H1 (cell line): ENCODE data around the gene HMX1. TPM values are rescaled to one million over a fixed set of nuclear protein-coding genes. Genes with fewer than 3 reads are reported as not detected.
A peak's percentile ranks its signal among the peaks of the same experiment; 100 is the strongest.

Source experiments
- CTCF ChIA-PET: fragments of 300-600 bp; sonication (Branson Sonifier 250); formaldehyde crosslinking; loops from one replicate; lab custom pipeline; 2021; ENCODE audit not compliant: partially characterized antibody; lab: Charles Lee
- POLR2A ChIA-PET: fragments of 300-600 bp; sonication (Branson Sonifier 250); formaldehyde crosslinking; loops from one replicate; lab custom pipeline; 2021; ENCODE audit warnings: inconsistent platforms; ENCODE audit not compliant: partially characterized antibody; lab: Charles Lee
- DNase-seq, 2 experiments: peaks; one replicate each; pipeline versions ENCODE4 v3.0.0 to v3.0.0-alpha.2; 2010 to 2022; ENCODE audit warnings: low spot score in 2 of 2, low read depth in 1 of 2, mixed read lengths in 1 of 2
- FAIRE-seq: peaks from 2 replicates; lab custom pipeline; 2011; peaks lifted over from hg19 to GRCh38; lab: Jason Lieb, UNC
- H2AFZ ChIP-seq: 2 replicates; pipeline ENCODE4 v1.8.1; 2012; ENCODE audit warnings: low read length, inconsistent platforms
- H2AK5ac ChIP-seq: 2 replicates; pipeline ENCODE4 v1.6.1; 2013; ENCODE audit warnings: low read depth, low read length
- H2BK120ac ChIP-seq: replicated peaks from 2 replicates; pipeline ENCODE3; 2013; ENCODE audit warnings: low read depth, low read length, inconsistent platforms
- H2BK12ac ChIP-seq: 2 replicates; pipeline ENCODE4 v1.6.1; 2013; ENCODE audit warnings: low read depth, low read length
- H2BK15ac ChIP-seq: 2 replicates; pipeline ENCODE4 v1.6.1; 2013; ENCODE audit warnings: low read length
- H2BK20ac ChIP-seq: 2 replicates; pipeline ENCODE4 v1.6.1; 2013; ENCODE audit warnings: low read length
- H2BK5ac ChIP-seq: 2 replicates; pipeline ENCODE4 v1.6.1; 2013; ENCODE audit warnings: low read depth, low read length
- H3K14ac ChIP-seq: 2 replicates; pipeline ENCODE4 v1.6.1; 2013; ENCODE audit warnings: inconsistent platforms; ENCODE audit not compliant: insufficient read length
- H3K18ac ChIP-seq: 2 replicates; pipeline ENCODE4 v1.6.1; 2013; ENCODE audit warnings: low read length; ENCODE audit errors: extremely low read depth
- H3K23ac ChIP-seq: 2 replicates; pipeline ENCODE4 v1.6.1; 2013; ENCODE audit warnings: inconsistent platforms; ENCODE audit not compliant: insufficient read length
- H3K23me2 ChIP-seq: 2 replicates; pipeline ENCODE4 v1.6.1; 2013; ENCODE audit warnings: low read depth, low read length
- H3K27ac ChIP-seq: 2 replicates; pipeline ENCODE4 v1.6.1; 2011; ENCODE audit warnings: low read depth, low read length, inconsistent platforms
- H3K27me3 ChIP-seq, 4 experiments: replicated peaks in 1 of 4; 1 replicate in 1 of 4; 2 replicates in 3 of 4; pipeline versions ENCODE4 v1.6.1 to v1.8.1; 2011 to 2013; ENCODE audit warnings: low read length in 3 of 4, mild to moderate bottlenecking in 3 of 4, inconsistent platforms in 2 of 4, mixed read lengths in 2 of 4, moderate library complexity in 1 of 4; ENCODE audit not compliant: control insufficient read depth in 3 of 4, insufficient read depth in 3 of 4; ENCODE audit errors: extremely low read depth in 1 of 4
- H3K36me3 ChIP-seq, 4 experiments: 2 replicates each; pipeline versions ENCODE4 v1.6.1 to v1.8.1; 2011 to 2013; ENCODE audit warnings: mild to moderate bottlenecking in 4 of 4, low read length in 3 of 4, moderate library complexity in 2 of 4, control low read depth in 1 of 4, inconsistent platforms in 1 of 4; ENCODE audit not compliant: insufficient read depth in 4 of 4, control insufficient read depth in 2 of 4
- H3K4ac ChIP-seq: replicated peaks from 2 replicates; pipeline ENCODE3; 2013; ENCODE audit warnings: low read length, low read depth, mixed read lengths, inconsistent platforms; ENCODE audit not compliant: insufficient read length
- H3K4me1 ChIP-seq, 4 experiments: replicated peaks in 1 of 4; 1 replicate in 1 of 4; 2 replicates in 3 of 4; pipeline versions ENCODE4 v1.6.1 to v1.8.1; 2011 to 2013; ENCODE audit warnings: low read length in 3 of 4, inconsistent platforms in 2 of 4, mixed read lengths in 1 of 4; ENCODE audit not compliant: insufficient read depth in 4 of 4, control insufficient read depth in 3 of 4
- H3K4me2 ChIP-seq, 2 experiments: 2 replicates each; pipeline versions ENCODE4 v1.6.1 to v1.8.1; 2011 to 2013; ENCODE audit warnings: low read depth in 2 of 2, low read length in 2 of 2, control low read depth in 1 of 2, inconsistent platforms in 1 of 2, mild to moderate bottlenecking in 1 of 2; ENCODE audit not compliant: insufficient read depth in 1 of 2
- H3K4me3 ChIP-seq, 4 experiments: fragments of 200-600, 300-600 bp in 1 of 4; sonication (generic), shearing (Covaris generic), sonication (Bioruptor Twin) in 1 of 4; 2 replicates each; pipeline versions ENCODE4 v1.5.1 to v1.8.1; 2011 to 2016; ENCODE audit warnings: low read length in 4 of 4, low read depth in 3 of 4, control low read depth in 2 of 4, inconsistent platforms in 2 of 4, mild to moderate bottlenecking in 2 of 4, mixed read lengths in 1 of 4, moderate library complexity in 1 of 4; ENCODE audit not compliant: insufficient read depth in 2 of 4; ENCODE audit errors: extremely low read depth in 1 of 4
- H3K56ac ChIP-seq: replicated peaks from 2 replicates; pipeline ENCODE3; 2013; ENCODE audit warnings: low read depth, mild to moderate bottlenecking, mixed read lengths, low read length, inconsistent platforms; ENCODE audit not compliant: insufficient read length
- H3K79me1 ChIP-seq: 2 replicates; pipeline ENCODE4 v1.6.1; 2013; ENCODE audit warnings: low read depth, low read length, control low read depth
- H3K79me2 ChIP-seq, 2 experiments: 2 replicates each; pipeline versions ENCODE4 v1.6.1 to v1.8.1; 2012 to 2013; ENCODE audit warnings: low read length in 2 of 2, mild to moderate bottlenecking in 2 of 2, inconsistent platforms in 1 of 2; ENCODE audit not compliant: insufficient read depth in 2 of 2, control insufficient read depth in 1 of 2
- H3K9ac ChIP-seq, 4 experiments: replicated peaks in 1 of 4; 1 replicate in 1 of 4; 2 replicates in 3 of 4; pipeline versions ENCODE4 v1.6.1 to v1.8.1; 2011 to 2013; ENCODE audit warnings: low read depth in 3 of 4, low read length in 3 of 4, control low read depth in 2 of 4, mild to moderate bottlenecking in 2 of 4, moderate library complexity in 2 of 4, inconsistent platforms in 1 of 4; ENCODE audit errors: extremely low read depth in 1 of 4
- H3K9me3 ChIP-seq, 2 experiments: 2 replicates each; pipeline versions ENCODE4 v1.6.1 to v1.8.1; 2012 to 2013; ENCODE audit warnings: mild to moderate bottlenecking in 2 of 2, moderate library complexity in 2 of 2, control low read depth in 1 of 2, inconsistent platforms in 1 of 2, low read depth in 1 of 2, low read length in 1 of 2, mixed read lengths in 1 of 2; ENCODE audit not compliant: insufficient read depth in 2 of 2
- H4K20me1 ChIP-seq, 2 experiments: replicated peaks in 1 of 2; 2 replicates each; pipeline versions ENCODE3 to v1.8.1; 2011 to 2013; ENCODE audit warnings: inconsistent platforms in 2 of 2, low read length in 2 of 2, mild to moderate bottlenecking in 1 of 2; ENCODE audit not compliant: insufficient read depth in 2 of 2, control insufficient read depth in 1 of 2
- H4K5ac ChIP-seq: 2 replicates; pipeline ENCODE4 v1.6.1; 2013; ENCODE audit warnings: low read length, low read depth, mixed read lengths, inconsistent platforms; ENCODE audit not compliant: insufficient read length
- H4K8ac ChIP-seq: 2 replicates; pipeline ENCODE4 v1.8.0; 2013; ENCODE audit warnings: mild to moderate bottlenecking, moderate library complexity, low read length, inconsistent platforms; ENCODE audit not compliant: insufficient read depth; ENCODE audit errors: extremely low read depth
- H4K91ac ChIP-seq: replicated peaks from 2 replicates; pipeline ENCODE3; 2013; ENCODE audit warnings: low read length, mixed read lengths, inconsistent platforms; ENCODE audit not compliant: insufficient read length
- CBX8 ChIP-seq: fragments of 300-800, 300-1000 bp; sonication (generic); IDR thresholded peaks from 2 replicates; pipeline ENCODE4 v1.7.1; 2016; ENCODE audit warnings: low read depth, low read length, borderline replicate concordance
- EZH2 ChIP-seq: fragments of 200-600 bp; sonication (generic); IDR thresholded peaks from 2 replicates; pipeline ENCODE4 v1.7.1; 2012; ENCODE audit warnings: low read depth, mild to moderate bottlenecking, moderate library complexity, low read length, inconsistent platforms; ENCODE audit not compliant: severe bottlenecking
- JUN ChIP-seq: IDR thresholded peaks from 2 replicates; pipeline ENCODE4 v1.6.1; 2011; ENCODE audit warnings: low read depth, mild to moderate bottlenecking, improper control_type of control experiment, low read length
- PHF8 ChIP-seq: fragments of 200-600 bp; sonication (generic); conservative IDR thresholded peaks from 2 replicates; pipeline ENCODE4 v1.7.1; 2012; ENCODE audit warnings: low read depth, mild to moderate bottlenecking, inconsistent platforms, low read length, moderate library complexity
- RNF2 ChIP-seq: fragments of 200-900, 300-1000 bp; sonication (generic); IDR thresholded peaks from 2 replicates; pipeline ENCODE4 v1.7.1; 2016; ENCODE audit warnings: borderline replicate concordance, low read depth, mild to moderate bottlenecking, antibody characterized with exemption, low read length; ENCODE audit not compliant: poor library complexity, severe bottlenecking; ENCODE audit errors: missing control alignments
- SUZ12 ChIP-seq: fragments of 200-600 bp; sonication (generic); IDR thresholded peaks from 2 replicates; pipeline ENCODE4 v1.6.1; 2012; ENCODE audit warnings: mild to moderate bottlenecking, inconsistent platforms, low read length, moderate library complexity, mixed read lengths
- WGBS, 2 experiments: shearing (Covaris generic) in 1 of 2; methylation state at CpG; one replicate each; pipeline versions ENCODE4 v1.1.6 to v1.1.7; 2013 to 2015; ENCODE audit warnings: low lambda C conversion rate in 2 of 2, mixed read lengths in 2 of 2, inconsistent platforms in 1 of 2, low coverage in 1 of 2, missing lambda C conversion rate in 1 of 2; ENCODE audit not compliant: insufficient replicate concordance in 2 of 2, insufficient coverage in 1 of 2, insufficient read length in 1 of 2; ENCODE audit errors: extremely low coverage in 1 of 2, missing lambda C conversion rate in 1 of 2; 5-methylcytosine and 5-hydroxymethylcytosine counted together
- polyA plus RNA-seq, 7 experiments: library from polyadenylated mRNA; depleted of rRNA in 3 of 7; stranded (reverse) in 5 of 7; unstranded in 2 of 7; fragments of >200 nt in 5 of 7; fragments of 200-250 nt in 2 of 7; gene quantifications; 1 replicate in 5 of 7; 2 replicates in 1 of 7; 4 replicates in 1 of 7; pipeline versions ENCODE4 v1.2.1 to v1.2.3, GENCODE V29; 2011 to 2013; ENCODE audit warnings: missing spikeins in 2 of 7, mixed read lengths in 2 of 7
- total RNA-seq: library from RNA; stranded (reverse); fragmentation: NEBNext Ultra II Directional; extraction: Animal tissue kit (Norgen Biotek cat#: 25700); gene quantifications from 2 replicates; pipeline ENCODE4 v1.2.1, GENCODE V29; 2021

Gene HMX1
- total and polyA plus RNA-seq, 2 of the 8 experiments (the other 6 are each of a cell fraction or from before 2014, with no cell fraction given): 0.26 TPM; not detected in 1

- Histone ChIP-seq H3K14ac (no peak overlapping the region), H3K4me2 (no peak overlapping the region; a peak in 1 of 4 replicates), H3K18ac (no peak overlapping the region), H3K27ac (no peak overlapping the region), H4K5ac (no peak overlapping the region), H2AK5ac (no peak overlapping the region; the same call in 1 of the 2 replicates), H2BK5ac (0 out of 2 replicates have a peak overlapping the region, but pooled peaks have one; percentile 16), H2BK15ac (no peak overlapping the region), H2AFZ (no peak overlapping the region), H3K79me1 (no peaks in the 10 kb centered on the region), H4K20me1 (peaks cover 16 to 32% of the 10 kb centered on the region in 2 experiments), H3K9me3 (no peaks in the 10 kb centered on the region; a peak in 1 of 4 replicates), H2BK12ac (0 out of 2 replicates have a peak overlapping the region, but pooled peaks have one; percentile 19), H4K8ac (no peak overlapping the region), H2BK20ac (0 out of 2 replicates have a peak overlapping the region, but pooled peaks have one; percentile 61), H3K4me3 (no peak overlapping the region), H3K4ac (no peak overlapping the region), H3K9ac (no peak overlapping the region), H3K79me2 (no peaks in the 10 kb centered on the region), H3K23ac (no peak overlapping the region), H3K27me3 (peaks cover 93 to 97% (median 97%) of the 10 kb centered on the region in 4 experiments), H3K56ac (no peak overlapping the region), H3K36me3 (peaks cover 0 to 15% (median 0%) of the 10 kb centered on the region in 4 experiments; a peak in 1 of 8 replicates), H3K4me1 (peaks cover 0 to 23% (median 11%) of the 10 kb centered on the region in 4 experiments; a peak in 6 of 7 replicates), H2BK120ac (no peak overlapping the region), H4K91ac (no peak overlapping the region), H3K23me2 (peaks cover 6% of the 10 kb centered on the region)
- CTCF ChIA-PET: interaction anchor here (0.8 to 1.7 kb wide), 9 partner anchors 10 to 187 kb away, joined by 3 to 11 read pairs (median 4); no protein-coding TSS in a partner anchor
- 55% methylated on average over 19 of the region's 19 CpGs; no CpG with 5 or more reads in 1 of the 2 experiments for WGBS, 2 experiments
- FAIRE-seq: no peak
- DNase-seq: no peak
- TF ChIP-seq CBX8 (peak; percentile 2; the same call in 1 of the 2 replicates), JUN (no peak), EZH2 (peak; percentile 81), PHF8 (no peak), SUZ12 (no peak; the same call in 1 of the 2 replicates), RNF2 (peak; percentile 75)
- POLR2A ChIA-PET: interaction anchor here (0.7 to 2.2 kb wide), 3 partner anchors 16 to 175 kb away, joined by 3 to 7 read pairs (median 3); no protein-coding TSS in a partner anchor
Measured at GRCh38 chr4:8874896-8875680, 3.4 kb upstream of the HMX1 start.
